Endometrial microvascular endothelial cells (primary cell): Measurements from ENCODE around the gene OR6X1. TPM values are rescaled to one million over a fixed set of nuclear protein-coding genes. Genes with fewer than 3 reads are reported as not detected.

Experiments used
- in situ Hi-C: cut with HindIII; loops from 2 replicates; pipeline ENCODE4 v1.10.0; 2017; ENCODE audit warnings: low sequenced_read_pairs, low pct_unique_long_range_greater_than_20kb; ENCODE audit errors: inconsistent ontology term
- total RNA-seq: library from RNA; depleted of rRNA; stranded (reverse); fragments of >200 nt; gene quantifications from one replicate; pipeline ENCODE4 v1.2.3, GENCODE V29; 2015; ENCODE audit errors: inconsistent ontology term

OR6X1 gene
- not detected for total RNA-seq

DNA sequence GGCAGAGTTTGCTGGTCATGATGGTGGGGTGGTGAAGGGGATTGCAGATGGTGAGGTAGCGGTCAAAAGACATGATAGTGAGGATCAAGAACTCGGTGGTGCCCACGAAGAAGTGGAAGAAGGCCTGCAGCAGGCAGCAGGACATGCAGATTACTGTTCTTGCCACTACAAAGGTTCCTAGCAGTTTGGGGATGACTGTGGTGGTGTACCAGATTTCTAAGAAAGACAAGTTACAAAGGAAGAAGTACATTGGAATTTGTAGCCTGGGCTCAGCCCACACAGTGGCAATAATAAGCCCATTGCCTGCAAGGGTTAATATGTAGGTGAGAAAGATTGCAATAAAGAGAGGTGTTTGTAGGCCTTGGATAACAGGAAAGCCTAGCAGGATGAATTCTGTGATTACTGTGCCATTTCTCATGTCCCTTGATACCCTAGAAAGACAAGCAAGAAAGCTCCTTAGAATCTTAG lies at the start of gene OR6X1:
OR6X1 (minus strand) TSS at position 418 of the 468 bp plus-strand sequence; CDS start at position 418, 0 bp downstream.
- in situ Hi-C loops: no loop called here

DNA sequence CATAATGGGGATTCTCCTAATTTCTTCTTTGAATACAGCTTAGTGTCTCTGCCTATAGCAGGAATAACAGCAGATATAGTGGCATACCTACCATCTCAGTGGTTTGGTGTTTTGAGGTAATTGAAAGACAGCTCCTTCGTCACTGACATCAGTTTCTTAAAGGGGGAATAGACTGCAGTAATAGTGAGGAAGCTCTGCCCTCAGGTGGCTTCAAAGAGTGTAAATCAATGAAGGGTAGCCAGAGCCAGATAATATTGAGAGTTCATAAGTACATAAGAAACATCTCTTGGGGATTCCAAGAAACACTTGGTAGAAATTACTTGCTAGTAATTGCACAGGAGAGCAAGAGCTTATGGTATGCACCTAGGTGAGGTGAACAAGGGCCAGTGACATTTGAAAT lies 47.4 kb upstream of the OR6X1 start:
- in situ Hi-C loops: no loop called here

- in situ Hi-C loops: no loop called here
Observed at GRCh38 chr11:123800036-123800435, 45.7 kb upstream of the OR6X1 start.

DNA sequence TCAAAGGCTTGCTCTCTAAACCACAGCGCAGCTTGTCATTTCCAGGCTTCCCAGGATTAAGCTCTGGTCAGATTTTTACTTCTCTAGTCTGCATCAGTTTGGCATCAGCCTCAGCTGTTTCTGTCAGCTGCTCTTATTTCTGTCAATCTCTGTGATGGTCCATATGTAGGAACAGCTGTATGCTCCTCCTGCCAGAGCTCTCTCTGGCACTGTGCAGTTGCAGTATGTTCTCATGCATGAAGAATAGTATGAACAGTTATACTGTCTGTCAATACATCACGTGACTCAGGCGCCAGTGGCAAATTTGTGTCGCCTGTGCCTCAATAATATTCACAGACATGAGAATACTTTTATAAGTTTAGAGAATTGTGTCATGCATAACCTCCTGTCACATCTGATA lies 45.1 kb upstream of the OR6X1 start:
- in situ Hi-C loops: no loop called here

DNA sequence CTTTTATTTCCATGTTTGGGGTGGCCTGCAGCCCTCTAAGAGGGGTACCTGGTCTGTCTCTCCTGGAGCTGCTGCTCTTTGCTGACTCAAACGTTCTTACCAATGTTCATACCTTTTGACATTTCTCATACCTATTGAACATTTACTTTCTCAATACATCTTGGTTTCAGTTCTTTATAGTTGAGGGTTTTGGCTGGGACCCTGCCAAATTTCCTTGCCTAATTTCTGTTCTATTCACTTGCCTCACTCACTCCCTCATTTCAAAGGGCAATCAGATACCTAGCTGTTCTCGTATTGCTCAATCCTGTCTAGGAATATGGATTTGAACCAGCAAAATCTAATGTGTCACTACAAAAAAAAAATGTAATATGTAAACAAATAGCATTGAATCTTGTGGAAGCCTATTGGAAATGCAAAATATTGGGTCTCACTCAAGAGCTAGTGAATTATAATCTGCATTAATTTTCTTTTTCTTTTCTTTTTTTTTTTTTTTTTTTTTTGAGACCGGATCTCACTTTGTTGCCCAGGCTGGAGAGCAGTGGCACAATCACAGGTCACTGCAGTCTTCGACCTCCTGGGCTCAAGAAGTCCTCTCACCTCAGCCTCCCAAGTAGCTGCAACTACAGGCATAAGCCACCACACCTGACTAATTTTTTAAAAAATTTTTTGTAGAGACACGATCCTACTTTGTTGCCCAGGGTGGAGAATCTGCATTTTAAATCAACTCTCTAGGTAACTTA lies 44.4 kb upstream of the OR6X1 start:
- in situ Hi-C loops: no loop called here

GRCh38 chr11:123798079-123798478 lies 43.8 kb upstream of the OR6X1 start:
- in situ Hi-C loops: no loop called here

DNA sequence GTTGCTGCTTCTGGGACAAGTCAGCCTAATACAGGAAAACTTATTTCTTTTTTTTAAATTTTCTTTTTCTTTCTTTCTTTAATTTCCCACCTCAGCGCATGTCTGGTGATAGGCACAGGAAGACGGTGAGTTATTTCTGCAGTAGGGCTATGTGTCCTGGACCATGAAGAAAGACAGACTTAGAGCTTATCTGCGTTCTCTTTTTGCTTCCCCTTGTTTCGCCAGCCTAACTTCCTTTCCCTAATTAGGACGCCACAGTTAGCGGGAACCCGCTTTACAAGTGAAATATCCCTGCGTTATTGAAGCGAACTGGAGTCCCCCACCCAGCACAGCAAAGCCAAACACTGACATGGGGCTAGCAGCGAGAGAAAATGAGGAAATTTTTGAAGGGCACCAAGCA lies 43.2 kb upstream of the OR6X1 start:
- in situ Hi-C loops: no loop called here

DNA sequence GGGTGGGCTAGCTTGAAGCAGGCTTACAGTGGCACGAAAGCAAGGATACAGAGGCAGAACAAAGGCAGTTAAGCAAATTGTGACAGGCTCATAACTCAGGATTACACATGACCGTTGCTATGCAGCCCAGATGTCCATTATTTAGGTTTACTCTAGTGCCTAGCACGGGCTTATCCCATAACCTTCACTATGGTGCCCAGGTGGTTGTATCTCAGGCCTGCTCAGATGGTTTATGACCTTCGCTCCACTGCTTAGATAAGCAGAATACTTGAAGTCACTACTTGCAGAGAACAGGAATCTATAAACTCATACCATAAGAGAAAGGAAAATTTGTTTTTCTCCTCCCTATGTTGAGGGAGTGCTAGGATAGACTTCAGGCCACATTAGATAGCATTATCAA lies 42.8 kb upstream of the OR6X1 start:
- in situ Hi-C loops: no loop called here

DNA sequence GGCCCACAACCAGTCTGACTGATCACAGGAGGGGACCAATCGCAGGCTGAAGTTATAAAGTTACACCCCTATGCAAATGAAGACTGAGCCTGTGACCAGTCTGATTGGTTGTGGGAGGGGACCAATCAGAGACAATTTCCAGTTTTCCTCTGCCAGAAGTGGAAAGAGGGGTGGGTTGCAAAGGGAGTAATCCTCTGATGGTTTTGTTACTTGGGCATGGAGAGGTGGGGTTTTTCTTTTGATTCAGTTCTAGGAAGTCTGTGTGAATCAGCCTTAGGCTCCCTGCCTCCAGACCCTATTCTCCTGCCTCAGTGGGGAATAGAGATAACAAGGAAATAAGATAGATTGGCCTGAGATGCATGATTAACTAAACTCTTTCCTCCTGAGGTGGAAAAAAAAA lies 41.9 kb upstream of the OR6X1 start:
- in situ Hi-C loops: no loop called here

- in situ Hi-C loops: no loop called here
Observed at GRCh38 chr11:123783536-123783935, 29.2 kb upstream of the OR6X1 start.

DNA sequence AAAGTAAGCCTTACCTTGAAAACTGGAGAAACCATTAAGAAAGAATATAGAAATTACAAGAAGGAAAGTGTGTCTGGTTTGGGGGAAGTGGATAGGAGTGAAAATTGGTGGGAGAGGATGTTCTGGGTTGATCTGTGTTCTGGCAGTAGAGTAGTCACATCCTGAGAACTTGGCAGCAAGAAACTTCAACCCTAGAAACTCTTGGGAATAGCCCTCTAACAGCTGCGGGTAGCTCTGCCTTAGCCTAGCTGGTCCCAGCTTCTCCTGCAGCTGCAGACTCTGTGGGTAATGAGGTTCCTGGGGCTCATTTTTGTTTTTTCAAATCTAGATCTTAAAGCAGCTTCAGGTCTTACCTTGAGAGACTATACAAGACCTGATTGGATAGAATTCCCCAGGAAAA lies 24.2 kb upstream of the OR6X1 start:
- in situ Hi-C loops: no loop called here

- in situ Hi-C loops: no loop called here
Observed at GRCh38 chr11:123775715-123776549, 21.6 kb upstream of the OR6X1 start.

DNA sequence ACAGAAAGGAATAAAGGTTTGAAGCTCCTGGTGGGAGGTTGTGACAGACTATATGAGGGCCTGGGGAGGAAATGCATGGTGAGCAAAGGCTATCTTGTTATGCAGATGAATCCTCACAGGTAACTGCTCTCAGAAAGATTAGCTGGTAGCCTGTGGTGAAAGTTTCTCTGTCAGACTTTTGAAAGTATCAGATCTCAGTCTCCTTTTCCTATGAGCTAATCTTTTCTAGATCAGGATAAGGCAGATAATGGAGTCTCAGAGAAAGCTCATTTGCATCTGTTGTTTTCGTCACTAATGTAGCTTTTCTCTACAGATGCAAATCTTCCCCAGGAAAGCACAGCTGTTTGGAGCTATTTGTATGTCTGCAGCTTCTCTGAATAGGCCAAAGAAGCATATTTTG lies 21.0 kb upstream of the OR6X1 start:
- in situ Hi-C loops: no loop called here

GRCh38 chr11:123773959-123774358 lies 19.6 kb upstream of the OR6X1 start:
- in situ Hi-C loops: no loop called here

DNA sequence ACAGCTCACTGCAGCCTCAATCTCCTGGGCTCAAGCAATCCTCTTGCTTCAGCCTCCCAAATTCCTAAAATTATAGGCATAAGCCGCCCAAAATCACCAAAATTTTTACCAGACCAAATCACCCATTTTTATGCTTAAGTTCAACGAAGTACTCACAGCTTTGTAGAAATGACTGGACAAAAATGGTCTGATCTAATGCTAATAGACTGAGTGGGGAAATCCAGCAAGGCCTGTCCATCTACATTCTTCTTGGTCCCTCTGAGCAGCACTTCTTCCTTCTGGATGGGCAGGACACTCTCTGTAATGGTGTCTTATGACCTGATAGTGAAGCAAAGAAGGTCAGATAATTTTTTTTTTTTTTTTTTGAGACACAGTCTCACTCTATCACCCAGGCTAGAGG lies 18.7 kb upstream of the OR6X1 start:
- in situ Hi-C loops: no loop called here

- in situ Hi-C loops: no loop called here
Observed at GRCh38 chr11:123771664-123772063, 17.3 kb upstream of the OR6X1 start.

GRCh38 chr11:123770712-123771111 lies 16.4 kb upstream of the OR6X1 start:
- in situ Hi-C loops: no loop called here

DNA sequence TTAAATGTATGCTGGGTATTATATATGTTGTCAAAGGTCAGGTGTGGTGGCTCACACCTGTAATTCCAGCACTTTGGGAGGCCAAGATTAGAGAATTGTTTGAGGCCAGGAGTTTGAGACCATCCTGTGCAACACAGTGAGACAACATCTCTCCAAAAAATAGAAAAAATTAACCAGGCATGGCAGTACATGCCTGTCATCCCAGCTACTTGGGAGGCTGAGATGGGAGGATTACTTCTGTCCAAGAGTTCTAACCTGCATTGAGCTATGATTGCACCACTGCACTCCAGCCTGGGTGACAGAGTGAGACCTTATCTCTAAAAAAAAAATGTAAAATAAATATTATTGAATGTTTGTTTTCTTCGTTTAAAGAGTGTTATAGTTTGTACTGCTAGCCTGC lies 11.3 kb upstream of the OR6X1 start:
- in situ Hi-C loops: no loop called here

DNA sequence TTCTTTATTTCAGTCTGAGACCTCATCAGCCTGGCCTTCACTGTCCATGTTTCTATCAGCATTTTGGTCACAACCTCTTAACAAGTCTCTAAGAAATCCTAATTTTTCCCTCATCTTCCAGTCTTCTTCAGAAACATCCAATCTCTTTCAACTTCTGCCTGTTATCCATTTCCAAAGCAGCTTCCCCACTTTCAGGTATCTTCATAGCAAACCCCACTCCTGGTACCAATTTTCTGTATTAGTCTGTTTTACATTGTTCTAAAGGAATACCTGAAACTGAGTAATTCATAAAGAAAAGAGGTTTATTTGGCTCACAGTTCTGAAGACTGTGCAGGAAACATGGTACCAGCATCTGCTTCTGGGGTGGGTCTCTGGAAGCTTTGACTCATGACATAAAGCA lies 8.1 kb upstream of the OR6X1 start:
- in situ Hi-C loops: no loop called here

- in situ Hi-C loops: no loop called here
Observed at GRCh38 chr11:123760894-123761293, 6.6 kb upstream of the OR6X1 start.
